ENCODE measurements around the gene TRIM8. TPM values are rescaled to one million over a fixed set of nuclear protein-coding genes. Genes with fewer than 3 reads are reported as not detected.

TRIM8 gene
- total RNA-seq, 1 donor: 126 TPM

DNA sequence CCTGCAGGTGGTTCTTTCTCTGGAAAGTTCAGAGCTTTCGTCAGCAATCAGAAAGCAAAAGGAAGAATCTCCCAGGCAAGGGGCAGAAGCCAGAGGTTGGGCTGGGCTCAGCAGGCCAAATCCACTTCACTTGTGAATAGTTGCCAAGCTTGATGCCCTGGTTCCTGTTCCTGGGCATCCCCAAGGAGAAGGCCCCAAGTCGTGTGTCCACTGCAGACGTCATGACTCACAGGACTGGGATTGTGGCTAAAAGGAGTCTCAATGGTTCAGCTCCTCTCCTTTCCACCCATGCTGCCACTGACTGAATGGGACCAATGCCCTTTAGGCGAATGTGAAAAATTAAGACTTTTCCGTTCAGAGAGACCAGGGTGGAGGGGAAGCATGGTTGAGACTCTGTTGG lies 38.6 kb upstream of the TRIM8 start:
- no peak overlapping the region for H2AFZ ChIP-seq (ENCODE audit: low read length)
- no peaks in the 10 kb centered on the region for H3K27me3 ChIP-seq (ENCODE audit: insufficient read depth, low read length)
- peak; percentile 73 for DNase-seq (ENCODE audit: insufficient read length, low spot score, missing footprints)
- H4K20me1 ChIP-seq (ENCODE audit: insufficient read depth, low read length): no peaks in the 10 kb centered on the region
- peaks cover 47% of the 10 kb centered on the region for H3K4me1 ChIP-seq (ENCODE audit: insufficient read depth, low read length)
- H3K79me2 ChIP-seq (ENCODE audit: insufficient read depth, low read length): no peaks in the 10 kb centered on the region
- no peaks in the 10 kb centered on the region for H3K36me3 ChIP-seq (ENCODE audit: insufficient read depth, low read length)
- TF ChIP-seq, protein P1, sequence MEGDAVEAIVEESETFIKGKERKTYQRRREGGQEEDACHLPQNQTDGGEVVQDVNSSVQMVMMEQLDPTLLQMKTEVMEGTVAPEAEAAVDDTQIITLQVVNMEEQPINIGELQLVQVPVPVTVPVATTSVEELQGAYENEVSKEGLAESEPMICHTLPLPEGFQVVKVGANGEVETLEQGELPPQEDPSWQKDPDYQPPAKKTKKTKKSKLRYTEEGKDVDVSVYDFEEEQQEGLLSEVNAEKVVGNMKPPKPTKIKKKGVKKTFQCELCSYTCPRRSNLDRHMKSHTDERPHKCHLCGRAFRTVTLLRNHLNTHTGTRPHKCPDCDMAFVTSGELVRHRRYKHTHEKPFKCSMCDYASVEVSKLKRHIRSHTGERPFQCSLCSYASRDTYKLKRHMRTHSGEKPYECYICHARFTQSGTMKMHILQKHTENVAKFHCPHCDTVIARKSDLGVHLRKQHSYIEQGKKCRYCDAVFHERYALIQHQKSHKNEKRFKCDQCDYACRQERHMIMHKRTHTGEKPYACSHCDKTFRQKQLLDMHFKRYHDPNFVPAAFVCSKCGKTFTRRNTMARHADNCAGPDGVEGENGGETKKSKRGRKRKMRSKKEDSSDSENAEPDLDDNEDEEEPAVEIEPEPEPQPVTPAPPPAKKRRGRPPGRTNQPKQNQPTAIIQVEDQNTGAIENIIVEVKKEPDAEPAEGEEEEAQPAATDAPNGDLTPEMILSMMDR (IDR thresholded peaks at IDR 0.05; ENCODE audit: extremely low read depth, low read depth, low read length): no peak
- H3K9me3 ChIP-seq (ENCODE audit: low read depth, low read length): no peaks in the 10 kb centered on the region
- H3K27ac ChIP-seq (ENCODE audit: low read depth, low read length): peak overlapping the region; percentile 27
- H3K4me2 ChIP-seq (ENCODE audit: insufficient read depth, low read length): no peak overlapping the region
- no peak overlapping the region for H3K4me3 ChIP-seq (ENCODE audit: insufficient read depth, low read length)

DNA sequence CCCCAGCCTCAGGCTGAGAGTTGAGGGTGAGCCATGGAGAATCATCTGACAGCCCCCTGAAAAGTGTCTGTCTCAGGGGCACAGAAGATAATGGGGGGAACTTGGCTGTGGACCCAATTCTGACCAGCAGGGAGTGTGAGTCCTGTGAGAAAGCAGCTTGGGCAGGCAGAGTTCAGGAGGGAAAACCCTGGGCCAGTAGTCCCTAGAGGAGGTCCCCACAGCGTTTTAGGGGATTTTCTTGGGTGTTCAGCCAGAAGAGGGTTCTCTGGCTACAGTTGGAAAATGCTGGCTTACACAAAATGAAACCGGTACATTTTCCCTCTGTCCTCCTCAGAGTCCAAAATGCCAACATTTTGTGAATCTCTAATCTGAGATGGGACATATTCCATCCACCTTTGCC lies 35.8 kb upstream of the TRIM8 start:
- Histone ChIP-seq H2AFZ (ENCODE audit: low read length) (no peak overlapping the region), H3K9me3 (ENCODE audit: low read depth, low read length) (no peaks in the 10 kb centered on the region), H3K4me2 (ENCODE audit: insufficient read depth, low read length) (no peak overlapping the region), H3K4me1 (ENCODE audit: insufficient read depth, low read length) (peaks cover 36% of the 10 kb centered on the region), H3K79me2 (ENCODE audit: insufficient read depth, low read length) (no peaks in the 10 kb centered on the region), H3K36me3 (ENCODE audit: insufficient read depth, low read length) (no peaks in the 10 kb centered on the region), H4K20me1 (ENCODE audit: insufficient read depth, low read length) (no peaks in the 10 kb centered on the region), H3K27ac (ENCODE audit: low read depth, low read length) (no peak overlapping the region), H3K4me3 (ENCODE audit: insufficient read depth, low read length) (no peak overlapping the region), H3K27me3 (ENCODE audit: insufficient read depth, low read length) (no peaks in the 10 kb centered on the region)
- DNase-seq (ENCODE audit: insufficient read length, low spot score, missing footprints): no peak
- TF ChIP-seq, protein P1 (IDR thresholded peaks at IDR 0.05; ENCODE audit: extremely low read depth, low read depth, low read length): peak; percentile 13

DNA sequence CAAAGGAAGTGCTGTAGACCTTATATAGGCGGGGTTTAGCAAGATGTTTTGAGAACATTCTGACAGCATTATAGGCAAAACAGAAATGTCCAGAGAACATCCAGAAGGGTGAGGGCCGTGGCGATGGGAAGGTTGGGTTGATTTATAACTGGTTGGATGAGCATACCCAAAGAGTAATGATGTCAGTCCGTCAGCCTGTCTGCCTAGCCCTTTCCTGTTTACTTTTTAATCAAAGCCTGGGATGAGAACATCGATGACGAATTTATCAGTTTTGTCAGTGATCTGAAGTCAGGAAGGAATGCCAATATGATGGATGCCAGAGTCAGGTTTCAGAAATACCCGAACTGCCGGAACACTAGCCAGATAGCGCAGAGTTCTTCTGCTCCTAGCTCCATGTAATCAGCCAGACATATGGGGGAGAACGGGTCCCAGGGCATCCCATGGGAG lies 33.8 kb upstream of the TRIM8 start:
- Histone ChIP-seq H3K4me1 (ENCODE audit: insufficient read depth, low read length) (peaks cover 19% of the 10 kb centered on the region), H3K4me3 (ENCODE audit: insufficient read depth, low read length) (no peak overlapping the region), H3K27me3 (ENCODE audit: insufficient read depth, low read length) (no peaks in the 10 kb centered on the region), H3K9me3 (ENCODE audit: low read depth, low read length) (no peaks in the 10 kb centered on the region), H3K27ac (ENCODE audit: low read depth, low read length) (no peak overlapping the region), H3K36me3 (ENCODE audit: insufficient read depth, low read length) (no peaks in the 10 kb centered on the region), H3K79me2 (ENCODE audit: insufficient read depth, low read length) (no peaks in the 10 kb centered on the region), H4K20me1 (ENCODE audit: insufficient read depth, low read length) (no peaks in the 10 kb centered on the region), H2AFZ (ENCODE audit: low read length) (no peak overlapping the region), H3K4me2 (ENCODE audit: insufficient read depth, low read length) (no peak overlapping the region)
- TF ChIP-seq, protein P1 (IDR thresholded peaks at IDR 0.05; ENCODE audit: extremely low read depth, low read depth, low read length): no peak
- DNase-seq (ENCODE audit: insufficient read length, low spot score, missing footprints): no peak

DNA sequence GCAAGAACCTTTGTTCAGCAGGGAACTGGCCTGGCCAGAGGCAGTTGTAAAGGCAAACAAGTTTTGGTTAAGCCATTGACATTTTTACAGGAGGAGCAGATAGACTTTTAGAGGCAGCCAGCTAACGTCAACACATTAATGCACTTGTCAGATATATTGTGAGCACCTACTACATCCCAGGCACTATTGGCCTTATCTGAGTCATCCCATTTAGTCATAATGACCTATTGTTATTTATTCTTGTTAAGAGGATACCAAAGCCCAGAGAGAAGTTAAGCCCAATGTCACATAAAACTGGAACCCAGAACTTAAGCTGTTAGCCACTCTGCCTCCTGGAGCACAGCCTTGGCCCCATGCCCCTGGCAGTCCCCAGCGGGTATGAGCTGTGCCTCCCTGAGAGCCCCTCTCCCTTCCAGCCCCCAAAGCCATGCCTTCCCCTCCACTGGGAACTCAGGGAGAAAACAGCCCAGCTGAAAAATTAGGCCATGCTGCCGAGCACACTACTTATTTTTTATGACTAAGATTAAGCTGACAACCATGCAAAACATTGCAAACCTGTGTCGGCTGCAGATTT lies 32.7 kb upstream of the TRIM8 start:
- H4K20me1 ChIP-seq (ENCODE audit: insufficient read depth, low read length): no peaks in the 10 kb centered on the region
- no peaks in the 10 kb centered on the region for H3K79me2 ChIP-seq (ENCODE audit: insufficient read depth, low read length)
- no peak overlapping the region for H3K4me2 ChIP-seq (ENCODE audit: insufficient read depth, low read length)
- TF ChIP-seq, protein P1 (IDR thresholded peaks at IDR 0.05; ENCODE audit: extremely low read depth, low read depth, low read length): no peak
- no peak overlapping the region for H2AFZ ChIP-seq (ENCODE audit: low read length)
- no peaks in the 10 kb centered on the region for H3K9me3 ChIP-seq (ENCODE audit: low read depth, low read length)
- H3K4me3 ChIP-seq (ENCODE audit: insufficient read depth, low read length): no peak overlapping the region
- peaks cover 10% of the 10 kb centered on the region for H3K4me1 ChIP-seq (ENCODE audit: insufficient read depth, low read length)
- no peak for DNase-seq (ENCODE audit: insufficient read length, low spot score, missing footprints)
- H3K27me3 ChIP-seq (ENCODE audit: insufficient read depth, low read length): no peaks in the 10 kb centered on the region
- no peaks in the 10 kb centered on the region for H3K36me3 ChIP-seq (ENCODE audit: insufficient read depth, low read length)
- H3K27ac ChIP-seq (ENCODE audit: low read depth, low read length): no peak overlapping the region

Measured in osteoblast (primary cell).